ENCODE data around the gene RAB40C.
A peak's percentile ranks its signal among the peaks of the same experiment; 100 is the strongest.

Gene RAB40C

GRCh38 chr16:631808-632358 lies 42.0 kb downstream of the RAB40C start:
- DNase-seq (ENCODE audit: low read depth in 2 of 2) = no peak

GRCh38 chr16:632486-633335 lies 42.8 kb downstream of the RAB40C start:
- no peak for DNase-seq (ENCODE audit: low read depth in 2 of 2)

- no peak for DNase-seq (ENCODE audit: low read depth in 2 of 2)
These were observed 43.6 kb downstream of the RAB40C start for GRCh38 chr16:633336-634050.

DNA sequence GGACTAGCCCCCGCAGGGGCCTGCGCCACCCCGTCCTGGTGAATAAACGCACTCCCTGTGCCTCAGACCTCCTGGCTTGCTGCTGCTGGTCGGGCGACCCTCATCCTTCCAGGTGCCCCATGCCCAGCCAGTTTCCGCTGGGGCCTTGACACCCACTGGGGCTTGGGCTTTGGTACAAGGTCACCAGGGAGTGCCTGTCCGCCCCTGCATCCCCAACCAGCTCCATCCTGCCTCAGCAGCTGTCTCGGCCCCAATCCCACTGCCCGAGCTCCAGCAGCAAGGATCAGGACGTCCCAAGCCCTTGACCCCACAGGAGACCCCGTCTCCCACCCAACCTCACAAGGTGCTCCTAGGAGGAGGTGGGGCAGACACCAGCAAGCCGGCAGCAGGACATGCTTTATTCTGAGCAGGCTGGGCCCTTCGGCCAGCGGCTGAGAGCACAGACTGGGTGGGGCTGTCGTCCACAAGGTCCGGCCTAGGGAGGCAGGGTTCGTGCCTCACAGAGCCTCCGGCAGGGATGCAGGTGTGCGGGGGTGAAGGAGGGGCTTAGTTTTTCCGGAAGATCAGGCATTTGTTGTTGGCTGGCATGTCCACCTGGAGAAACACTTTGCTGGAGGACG lies 44.3 kb downstream of the RAB40C start:
- no peak for DNase-seq (ENCODE audit: low read depth in 2 of 2)

DNA sequence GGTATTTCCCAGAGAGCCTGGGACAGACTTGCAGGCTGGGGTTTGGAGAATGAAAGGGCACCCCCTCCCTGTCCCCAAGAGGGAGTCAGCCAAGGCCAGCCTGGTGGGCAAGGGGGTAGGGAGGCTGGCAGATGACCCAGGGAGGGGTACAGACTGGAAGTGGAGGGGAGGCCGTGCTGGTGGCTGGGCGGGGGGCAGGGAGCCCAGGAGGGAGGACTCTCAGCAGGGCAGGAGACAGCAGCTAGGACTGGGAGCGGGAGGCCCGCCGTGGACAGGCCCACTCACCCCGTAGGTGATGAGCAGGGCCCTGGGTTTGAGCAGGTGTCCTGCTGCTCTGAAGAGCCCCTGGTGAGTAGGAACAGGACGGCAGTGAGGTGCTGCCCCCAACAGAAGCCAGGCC lies 45.1 kb downstream of the RAB40C start:
- DNase-seq (ENCODE audit: low read depth in 2 of 2) = no peak

DNA sequence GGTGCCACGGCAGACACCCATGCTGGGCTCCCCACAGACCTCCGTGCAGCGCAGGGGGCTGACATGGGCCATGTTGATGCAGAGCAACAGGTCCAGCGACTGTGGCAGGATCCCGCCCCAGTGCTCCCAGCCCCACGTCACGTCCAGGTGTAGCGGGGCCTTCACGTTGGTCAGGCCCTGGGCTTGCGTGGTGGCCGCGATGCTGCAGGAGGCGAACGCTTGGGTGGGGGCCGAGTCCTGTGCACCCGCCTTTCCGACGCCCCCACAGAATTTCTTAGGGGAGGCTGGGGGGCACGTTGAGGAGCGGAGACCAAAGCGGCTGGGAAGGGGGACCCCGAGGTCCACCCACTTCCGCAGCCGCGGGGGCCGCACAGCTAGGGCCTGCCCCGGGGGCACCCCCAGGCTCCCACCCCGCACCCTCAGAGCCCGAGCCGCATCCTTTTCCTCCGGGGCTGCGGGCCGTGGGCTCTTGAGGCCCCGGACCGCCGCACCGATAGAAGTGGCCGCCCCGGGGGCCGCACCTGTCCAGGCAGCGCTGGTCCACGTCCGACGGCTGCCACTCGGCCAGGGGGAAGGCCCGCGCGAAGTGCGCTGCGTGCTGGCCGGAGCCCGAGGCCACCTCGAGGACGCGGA lies 45.8 kb downstream of the RAB40C start:
- no peak for DNase-seq (ENCODE audit: low read depth in 2 of 2)

- peak; percentile 82 to 84 for DNase-seq (ENCODE audit: low read depth in 2 of 2)
These were observed 46.6 kb downstream of the RAB40C start, which contains the start of gene METTL26 for GRCh38 chr16:636206-637080. METTL26 (minus strand) TSS chr16:636305; CDS start chr16:636290, 15 bp downstream.

DNA sequence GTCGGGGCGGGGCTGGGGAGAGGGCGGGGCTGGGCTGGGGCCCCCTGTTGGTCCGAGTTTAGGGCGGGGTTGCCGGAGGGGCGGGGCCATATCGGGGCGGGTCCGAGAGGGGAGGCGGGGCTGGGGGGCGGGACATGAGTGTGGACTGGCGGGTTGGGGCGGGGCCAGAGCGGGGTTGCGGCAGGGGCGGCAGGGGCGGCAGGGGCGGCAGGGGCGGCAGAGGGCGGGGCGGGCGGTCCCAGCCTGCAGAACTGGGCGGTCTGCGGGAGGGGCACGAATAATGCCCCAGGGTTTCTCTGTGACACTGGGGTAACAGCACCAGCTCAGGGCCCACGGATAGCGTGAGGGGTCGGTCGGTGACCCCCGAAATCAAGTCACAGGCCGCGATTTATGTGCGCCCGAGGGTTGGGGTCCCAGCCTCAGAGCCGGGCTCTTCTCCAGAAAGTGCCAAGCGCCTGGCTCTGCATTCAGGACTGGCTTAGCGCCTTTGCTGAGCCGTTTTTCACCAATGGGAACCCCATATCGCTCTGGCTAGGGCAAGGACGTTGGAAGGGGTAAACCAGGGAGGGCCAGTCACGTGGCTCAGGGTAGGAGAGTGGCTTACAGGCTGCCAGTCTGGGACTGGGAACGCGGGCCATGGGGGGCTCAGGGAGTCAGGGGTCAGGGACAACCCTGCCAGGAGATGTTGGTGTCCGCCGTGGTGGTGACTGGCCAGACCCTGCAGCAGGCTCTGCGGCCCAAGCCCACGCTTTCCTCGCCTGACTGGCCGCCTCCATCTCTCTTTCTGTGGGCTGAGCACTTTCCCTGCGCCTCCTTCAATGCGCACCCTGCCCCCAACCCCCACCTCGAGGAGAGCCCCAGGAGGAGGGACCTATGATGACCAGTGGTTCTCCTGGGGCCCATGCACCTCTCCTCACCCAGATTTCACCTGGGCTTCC lies 47.5 kb downstream of the RAB40C start:
- DNase-seq (ENCODE audit: low read depth in 2 of 2) = peak; percentile 77 to 79

DNA sequence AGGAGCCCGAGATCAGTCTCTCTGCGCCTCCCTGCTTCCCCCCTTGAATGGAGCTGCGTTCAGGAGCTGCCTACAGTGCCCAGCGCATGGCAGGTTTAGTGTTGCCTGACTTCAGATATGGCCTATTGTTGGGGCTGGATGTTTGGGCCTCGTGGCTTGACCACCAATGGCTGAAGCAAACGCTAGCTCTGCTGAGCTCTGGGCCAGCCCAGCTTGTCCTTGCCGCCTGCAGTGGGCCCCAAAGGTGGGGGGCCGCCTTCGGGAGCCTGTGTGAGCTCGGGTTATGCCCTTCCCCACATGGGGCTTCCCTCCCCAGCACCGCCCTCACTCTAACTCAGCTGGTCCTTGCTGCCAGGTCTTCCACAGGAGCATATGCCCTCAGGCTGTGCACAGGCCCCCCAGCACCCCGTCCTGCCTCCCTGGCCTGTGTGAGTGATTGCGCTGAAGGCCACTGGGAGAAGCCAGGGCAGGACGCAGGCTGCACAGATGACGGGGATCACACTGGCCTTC lies 48.2 kb downstream of the RAB40C start:
- DNase-seq (ENCODE audit: low read depth in 2 of 2) = no peak

- no peak for DNase-seq (ENCODE audit: low read depth in 2 of 2)
These were observed 49.0 kb downstream of the RAB40C start for GRCh38 chr16:638836-639235.

- DNase-seq (ENCODE audit: low read depth in 2 of 2) = no peak
These were observed 50.7 kb downstream of the RAB40C start for GRCh38 chr16:640614-641013.

DNA sequence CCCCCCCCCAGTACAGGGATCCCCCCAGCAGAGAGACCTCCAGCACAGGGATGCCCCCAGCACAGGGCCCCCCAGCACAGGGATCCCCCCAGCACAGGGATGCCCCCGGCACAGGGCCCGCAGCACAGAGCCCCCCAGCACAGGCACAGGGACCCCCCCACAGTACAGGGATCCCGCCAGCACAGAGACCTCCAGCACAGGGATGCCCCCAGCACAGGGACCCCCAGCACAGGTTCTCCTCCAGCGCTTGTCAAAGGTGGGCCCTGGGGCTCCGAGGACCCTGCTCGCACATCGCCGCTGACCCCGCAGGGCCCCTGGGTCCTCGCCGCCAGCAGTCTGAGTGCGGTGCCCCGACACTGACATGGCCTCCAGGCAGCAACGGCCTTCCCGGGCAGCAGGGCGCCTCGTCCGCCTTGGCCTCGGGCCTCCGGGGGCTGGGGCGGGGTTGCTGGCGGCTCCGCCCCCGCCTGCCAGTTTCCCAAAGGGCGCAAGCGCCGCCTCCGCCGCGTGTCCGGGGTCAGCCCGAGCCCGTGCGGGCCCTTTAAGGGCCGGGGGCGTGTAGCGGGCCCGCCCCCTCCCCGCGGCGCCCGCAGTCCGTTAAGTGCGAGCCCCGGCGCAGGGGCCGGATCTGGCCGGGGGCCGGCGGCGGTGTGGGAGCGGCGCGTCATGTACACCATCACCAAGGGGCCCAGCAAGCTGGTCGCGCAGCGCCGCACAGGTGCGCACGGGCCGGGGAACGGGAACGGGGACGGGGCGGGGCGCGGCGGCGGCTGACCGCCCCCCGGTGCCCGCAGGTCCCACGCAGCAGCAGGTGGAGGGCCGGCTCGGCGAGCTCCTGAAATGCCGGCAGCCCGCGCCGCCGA lies 51.7 kb downstream of the RAB40C start, which contains the start of gene MCRIP2:
TSS of gene MCRIP2 (plus strand) at position 503 of the 863 bp plus-strand sequence. CDS start at position 667, 164 bp downstream.
- DNase-seq (ENCODE audit: low read depth in 2 of 2) = peak in 1 of 2 experiments; percentile 16

GRCh38 chr16:642189-643049 lies 52.6 kb downstream of the RAB40C start:
- no peak for DNase-seq (ENCODE audit: low read depth in 2 of 2)

DNA sequence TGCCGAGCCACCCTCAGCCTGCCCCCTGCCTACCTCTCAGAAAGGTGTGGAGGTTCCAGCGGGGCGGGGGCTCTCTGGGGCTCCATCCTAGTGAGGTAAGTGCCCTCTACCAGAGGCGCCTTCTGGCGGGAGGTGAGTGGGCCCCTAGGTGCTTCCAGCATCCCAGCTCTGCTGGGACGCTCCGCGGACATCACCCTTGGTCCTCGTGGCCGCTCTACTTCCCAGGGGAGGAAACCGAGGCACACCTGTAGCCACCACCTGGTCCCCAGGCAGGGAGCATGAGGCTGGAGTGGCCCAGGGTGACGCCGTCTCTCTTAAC lies 53.1 kb downstream of the RAB40C start:
- DNase-seq (ENCODE audit: low read depth in 2 of 2) = no peak

DNA sequence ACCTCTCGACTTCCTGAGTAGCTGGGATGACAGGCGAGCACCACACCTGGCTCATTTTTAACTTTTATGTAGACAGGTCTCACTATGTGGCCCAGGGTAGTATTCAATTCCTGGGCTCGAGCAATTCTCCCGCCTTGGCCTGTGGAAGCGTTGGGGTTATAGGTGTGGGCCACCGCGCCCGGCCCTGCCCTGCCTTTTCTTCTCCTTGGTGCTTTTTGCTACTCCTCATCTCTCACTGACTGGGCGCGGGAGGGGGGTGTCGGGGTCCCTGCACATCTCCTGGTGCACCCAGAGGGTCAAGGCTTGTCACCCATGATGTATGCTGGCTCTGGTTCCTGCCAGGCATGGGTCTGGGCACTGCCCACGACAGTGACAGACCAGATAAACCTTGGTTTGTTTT lies 54.7 kb downstream of the RAB40C start:
- no peak for DNase-seq (ENCODE audit: low read depth in 2 of 2)

DNA sequence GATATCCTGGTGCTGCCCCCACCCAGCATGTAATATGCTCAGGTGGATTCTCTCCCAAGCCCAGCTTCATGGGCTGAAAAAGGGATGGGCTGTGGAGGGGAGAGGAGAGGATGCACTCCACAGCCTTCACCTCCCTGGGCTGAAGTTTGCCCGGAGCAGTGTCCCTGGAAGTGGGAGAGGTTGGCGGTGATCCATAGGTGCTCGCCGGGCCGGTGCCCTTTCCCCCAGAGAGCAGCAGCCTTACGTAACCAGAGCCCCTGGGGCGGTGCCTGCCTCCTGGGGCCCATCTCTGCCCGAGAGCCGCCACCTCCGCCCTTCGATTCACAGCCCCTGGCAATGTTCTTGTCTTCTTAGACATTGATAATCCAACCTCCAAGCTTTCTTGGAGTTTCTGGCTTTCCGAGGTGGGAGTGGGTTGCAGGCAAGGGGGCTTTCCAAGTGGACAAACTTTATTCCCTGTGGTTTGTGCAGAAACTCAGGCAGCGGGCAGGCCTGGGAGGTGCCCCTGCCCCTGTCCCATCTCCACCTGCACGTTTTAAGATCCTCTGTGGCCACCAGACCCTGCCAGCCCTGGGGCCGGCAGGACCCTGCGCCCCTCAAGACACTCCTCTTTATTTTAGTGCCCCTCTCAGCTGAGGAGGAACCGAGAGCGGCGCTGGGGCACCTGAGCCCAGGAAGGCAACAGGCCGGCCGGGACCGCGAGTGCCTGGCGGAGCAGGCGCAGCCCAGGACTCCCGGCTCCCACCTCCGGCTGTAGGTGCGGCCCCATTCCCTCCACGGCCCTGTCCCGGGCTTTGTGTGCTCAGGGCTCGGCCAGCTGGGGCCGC lies 56.2 kb downstream of the RAB40C start:
- no peak for DNase-seq (ENCODE audit: low read depth in 2 of 2)
